ENCODE results near the gene CNIH4. TPM values are rescaled to one million over a fixed set of nuclear protein-coding genes. Genes with fewer than 3 reads are reported as not detected.

Gene CNIH4
- polyA plus RNA-seq, 1 of the 3 experiments (the other 2 are of a cell fraction), result 37.7 TPM

DNA sequence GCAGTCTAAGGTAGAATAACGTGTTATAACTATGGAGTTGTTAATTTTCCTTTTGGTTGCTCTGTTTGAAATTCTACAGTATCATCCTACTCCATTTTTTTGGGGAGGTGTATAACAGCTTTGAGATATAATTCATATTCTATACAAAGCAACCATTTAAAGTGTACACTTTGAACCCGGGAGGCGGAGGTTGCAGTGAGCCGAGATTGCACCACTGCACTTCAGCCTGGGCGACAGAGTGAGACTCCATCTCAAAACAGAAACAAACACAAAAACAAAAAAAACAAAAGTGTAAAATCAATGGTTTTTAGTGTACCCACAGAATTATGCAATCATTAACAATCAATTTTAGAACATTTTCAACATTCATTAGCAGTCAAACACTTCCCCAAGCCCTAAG, 33.8 kb downstream of the CNIH4 start:
- 99% methylated on average over 5 of the region's 5 CpGs for WGBS (ENCODE audit: low lambda C conversion rate)
- no peaks in the 10 kb centered on the region; a peak in 1 of 4 replicates for H3K4me1 ChIP-seq (ENCODE audit: control insufficient read depth in 1 of 2, insufficient read depth in 2 of 2, low read depth in 1 of 2, low read length in 1 of 2)
- H3K4me2 ChIP-seq, result no peak overlapping the region

DNA sequence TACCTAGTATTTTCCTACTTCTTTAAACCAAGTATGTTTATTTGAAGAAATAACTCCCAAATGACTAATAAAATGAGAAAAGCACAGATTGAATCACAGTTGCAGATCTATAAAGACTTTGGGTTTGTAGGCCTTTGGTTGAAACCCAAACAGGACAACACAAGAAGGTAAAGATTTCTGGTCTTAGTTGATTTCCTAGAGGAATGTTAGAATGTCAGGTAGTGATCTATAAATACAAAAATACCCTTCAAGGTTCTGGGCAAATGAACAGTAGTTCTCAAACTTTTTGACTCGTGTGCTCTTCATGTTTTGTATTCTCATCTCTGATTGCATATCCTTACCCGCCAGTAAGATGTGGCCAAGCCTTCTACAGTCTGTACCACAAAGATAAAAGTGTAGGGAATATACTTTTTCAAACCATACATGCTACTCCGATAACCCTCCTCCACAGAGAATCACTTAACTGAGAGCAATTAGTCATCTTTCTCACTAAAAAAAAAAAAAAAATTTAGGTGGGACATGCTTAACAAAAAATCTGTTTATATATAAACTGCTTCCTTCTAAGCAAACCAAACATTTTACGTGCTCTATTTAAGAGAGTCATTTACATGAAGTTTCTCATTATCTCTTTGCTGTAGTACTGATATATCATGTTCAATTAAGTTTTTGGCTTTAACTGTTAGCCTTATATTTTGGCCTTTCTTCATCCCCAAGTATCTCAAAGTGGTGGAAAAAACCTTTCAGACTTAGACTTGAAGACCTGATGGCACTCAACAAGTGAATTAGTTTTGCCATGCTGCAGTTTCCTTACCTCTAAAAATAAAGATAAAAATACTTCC, 36.0 kb downstream of the CNIH4 start:
- Histone ChIP-seq H3F3A (replicated peaks; ENCODE audit: insufficient read depth) (peaks cover 29% of the 10 kb centered on the region), H3K79me2 (ENCODE audit: insufficient read depth) (peaks cover 6% of the 10 kb centered on the region; the same call in 1 of the 2 replicates), H3K9me2 (no peaks in the 10 kb centered on the region), H2AFZ (ENCODE audit: low read depth) (no peak overlapping the region), H3K4me2 (no peak overlapping the region), H3K4me1 (ENCODE audit: control insufficient read depth in 1 of 2, insufficient read depth in 2 of 2, low read depth in 1 of 2, low read length in 1 of 2) (no peaks in the 10 kb centered on the region; a peak in 1 of 4 replicates), H4K20me1 (ENCODE audit: insufficient read depth) (no peaks in the 10 kb centered on the region), H3K27ac (ENCODE audit: low read depth in 2 of 2, low read length in 1 of 2) (no peak overlapping the region), H3K36me3 (replicated peaks in 1 of 2; ENCODE audit: control insufficient read depth in 1 of 2, insufficient read depth in 2 of 2, low read length in 1 of 2) (peaks cover 90 to 92% of the 10 kb centered on the region in 2 experiments), H3K27me3 (ENCODE audit: insufficient read depth) (no peaks in the 10 kb centered on the region), H3K9me3 (no peaks in the 10 kb centered on the region), H3K9ac (no peak overlapping the region), H3K4me3 (ENCODE audit: low read depth in 2 of 2, low read length in 1 of 2) (no peak overlapping the region)
- DNase-seq, result no peak
- 82% methylated on average over 4 of the region's 4 CpGs for WGBS (ENCODE audit: low lambda C conversion rate)
- TF ChIP-seq ELF1 (IDR thresholded peaks at IDR 0.05) (no peak), FOXM1 (IDR thresholded peaks at IDR 0.05; ENCODE audit: low read depth) (no peak), GATA2 (CRISPR knock-in tag; IDR thresholded peaks at IDR 0.05) (no peak), NFIC (IDR thresholded peaks at IDR 0.05; ENCODE audit: borderline replicate concordance) (no peak), EP300 (IDR thresholded peaks at IDR 0.05; ENCODE audit: borderline replicate concordance in 1 of 2, low read depth in 1 of 2, low read length in 1 of 2) (no peak), RCOR1 (IDR thresholded peaks at IDR 0.05; ENCODE audit: low read length) (no peak), FOSL2 (IDR thresholded peaks at IDR 0.05; ENCODE audit: borderline replicate concordance, low read depth) (no peak), TAF1 (IDR thresholded peaks at IDR 0.05; ENCODE audit: borderline replicate concordance, low read depth, low read length) (no peak), YY1 (IDR thresholded peaks at IDR 0.05; ENCODE audit: low read depth) (no peak), RAD21 (IDR thresholded peaks at IDR 0.05; ENCODE audit: low read length) (no peak)
- TF ChIP-seq, protein P1, sequence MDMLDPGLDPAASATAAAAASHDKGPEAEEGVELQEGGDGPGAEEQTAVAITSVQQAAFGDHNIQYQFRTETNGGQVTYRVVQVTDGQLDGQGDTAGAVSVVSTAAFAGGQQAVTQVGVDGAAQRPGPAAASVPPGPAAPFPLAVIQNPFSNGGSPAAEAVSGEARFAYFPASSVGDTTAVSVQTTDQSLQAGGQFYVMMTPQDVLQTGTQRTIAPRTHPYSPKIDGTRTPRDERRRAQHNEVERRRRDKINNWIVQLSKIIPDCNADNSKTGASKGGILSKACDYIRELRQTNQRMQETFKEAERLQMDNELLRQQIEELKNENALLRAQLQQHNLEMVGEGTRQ (IDR thresholded peaks at IDR 0.05; ENCODE audit: borderline replicate concordance, low read depth, low read length), result no peak
- TF ChIP-seq, protein P2, sequence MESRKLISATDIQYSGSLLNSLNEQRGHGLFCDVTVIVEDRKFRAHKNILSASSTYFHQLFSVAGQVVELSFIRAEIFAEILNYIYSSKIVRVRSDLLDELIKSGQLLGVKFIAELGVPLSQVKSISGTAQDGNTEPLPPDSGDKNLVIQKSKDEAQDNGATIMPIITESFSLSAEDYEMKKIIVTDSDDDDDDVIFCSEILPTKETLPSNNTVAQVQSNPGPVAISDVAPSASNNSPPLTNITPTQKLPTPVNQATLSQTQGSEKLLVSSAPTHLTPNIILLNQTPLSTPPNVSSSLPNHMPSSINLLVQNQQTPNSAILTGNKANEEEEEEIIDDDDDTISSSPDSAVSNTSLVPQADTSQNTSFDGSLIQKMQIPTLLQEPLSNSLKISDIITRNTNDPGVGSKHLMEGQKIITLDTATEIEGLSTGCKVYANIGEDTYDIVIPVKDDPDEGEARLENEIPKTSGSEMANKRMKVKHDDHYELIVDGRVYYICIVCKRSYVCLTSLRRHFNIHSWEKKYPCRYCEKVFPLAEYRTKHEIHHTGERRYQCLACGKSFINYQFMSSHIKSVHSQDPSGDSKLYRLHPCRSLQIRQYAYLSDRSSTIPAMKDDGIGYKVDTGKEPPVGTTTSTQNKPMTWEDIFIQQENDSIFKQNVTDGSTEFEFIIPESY (IDR thresholded peaks at IDR 0.05; ENCODE audit: borderline replicate concordance, low read depth), result no peak
- POLR2A ChIA-PET, result no interaction called here
- CTCF ChIA-PET, result no interaction called here

More for the DNA sequence above, 33.8 kb downstream of the CNIH4 start:
- POLR2A ChIA-PET, result no interaction called here
- Histone ChIP-seq H4K20me1 (ENCODE audit: insufficient read depth) (no peaks in the 10 kb centered on the region), H3K4me3 (ENCODE audit: low read depth in 2 of 2, low read length in 1 of 2) (no peak overlapping the region), H3K27ac (ENCODE audit: low read depth in 2 of 2, low read length in 1 of 2) (no peak overlapping the region), H3K27me3 (ENCODE audit: insufficient read depth) (no peaks in the 10 kb centered on the region), H2AFZ (ENCODE audit: low read depth) (no peak overlapping the region), H3K79me2 (ENCODE audit: insufficient read depth) (peaks cover 4% of the 10 kb centered on the region; the same call in 1 of the 2 replicates), H3K9ac (no peak overlapping the region), H3K9me3 (no peaks in the 10 kb centered on the region), H3F3A (replicated peaks; ENCODE audit: insufficient read depth) (peaks cover 34% of the 10 kb centered on the region), H3K36me3 (replicated peaks in 1 of 2; ENCODE audit: control insufficient read depth in 1 of 2, insufficient read depth in 2 of 2, low read length in 1 of 2) (peaks cover 84 to 92% of the 10 kb centered on the region in 2 experiments), H3K9me2 (no peaks in the 10 kb centered on the region)
- no peak for DNase-seq
- CTCF ChIA-PET, result interaction anchor here (1.7 kb wide), 1 partner anchor 67 kb away, joined by 4 read pairs; no protein-coding TSS in a partner anchor
- TF ChIP-seq FOXJ3 (CRISPR knock-in tag; IDR thresholded peaks at IDR 0.05) (no peak), MXI1 (IDR thresholded peaks at IDR 0.05; ENCODE audit: low read depth, low read length) (no peak), RCOR1 (IDR thresholded peaks at IDR 0.05; ENCODE audit: low read length) (no peak), RXRA (IDR thresholded peaks at IDR 0.05; ENCODE audit: borderline replicate concordance, low read depth) (no peak), SMC3 (IDR thresholded peaks at IDR 0.05; ENCODE audit: low read depth, low read length) (no peak), FOSL2 (IDR thresholded peaks at IDR 0.05; ENCODE audit: borderline replicate concordance, low read depth) (no peak), NRF1 (IDR thresholded peaks at IDR 0.05; ENCODE audit: low read depth, low read length) (no peak), CTCF (IDR thresholded peaks at IDR 0.05) (no peak), ELF1 (IDR thresholded peaks at IDR 0.05) (no peak), FOXM1 (IDR thresholded peaks at IDR 0.05; ENCODE audit: low read depth) (no peak)
